Measurements from ENCODE around the gene FLNA. TPM values are rescaled to one million over a fixed set of nuclear protein-coding genes. Genes with fewer than 3 reads are reported as not detected.

Gene FLNA
- polyA plus RNA-seq, 2 of the 4 experiments (the other 2 are of a cell fraction): 303 to 1,116 TPM

DNA sequence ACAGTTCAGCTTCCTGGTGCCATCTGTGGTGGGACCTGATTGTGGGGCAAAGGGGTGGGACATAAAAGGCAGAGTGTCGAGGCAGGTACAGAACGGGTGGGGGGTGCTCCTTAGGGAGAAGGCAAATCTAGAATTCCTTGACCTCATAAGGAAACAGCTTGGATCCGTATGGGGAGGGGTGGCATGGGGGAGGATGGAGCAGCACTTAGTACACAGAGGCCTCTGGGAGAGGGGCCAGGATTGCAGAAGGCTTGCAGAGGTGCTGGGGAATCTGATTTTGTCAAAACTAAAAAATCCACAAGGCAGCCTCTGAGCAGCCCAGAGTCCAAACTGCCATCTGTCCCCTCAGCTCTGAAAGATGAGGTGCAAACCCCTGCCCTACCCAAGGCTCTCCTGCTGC is 2.3 kb upstream of the FLNA start:
- Histone ChIP-seq H3K4me2 (no peak overlapping the region), H3K4me3 (no peak overlapping the region), H3K9me3 (no peaks in the 10 kb centered on the region), H3K27ac (0 out of 6 replicates have a peak overlapping the region, but pooled peaks of 1 of the 2 experiments have one; percentile 99), H3K4me1 (peaks cover 42% of the 10 kb centered on the region)
- POLR2A ChIA-PET: no interaction called here
- CTCF ChIA-PET: no interaction called here
- ATAC-seq (no peak), DNase-seq (ENCODE audit: low read depth in 1 of 2, low spot score in 1 of 2) (no peak), FAIRE-seq (no peak)
- TF ChIP-seq, protein P1, sequence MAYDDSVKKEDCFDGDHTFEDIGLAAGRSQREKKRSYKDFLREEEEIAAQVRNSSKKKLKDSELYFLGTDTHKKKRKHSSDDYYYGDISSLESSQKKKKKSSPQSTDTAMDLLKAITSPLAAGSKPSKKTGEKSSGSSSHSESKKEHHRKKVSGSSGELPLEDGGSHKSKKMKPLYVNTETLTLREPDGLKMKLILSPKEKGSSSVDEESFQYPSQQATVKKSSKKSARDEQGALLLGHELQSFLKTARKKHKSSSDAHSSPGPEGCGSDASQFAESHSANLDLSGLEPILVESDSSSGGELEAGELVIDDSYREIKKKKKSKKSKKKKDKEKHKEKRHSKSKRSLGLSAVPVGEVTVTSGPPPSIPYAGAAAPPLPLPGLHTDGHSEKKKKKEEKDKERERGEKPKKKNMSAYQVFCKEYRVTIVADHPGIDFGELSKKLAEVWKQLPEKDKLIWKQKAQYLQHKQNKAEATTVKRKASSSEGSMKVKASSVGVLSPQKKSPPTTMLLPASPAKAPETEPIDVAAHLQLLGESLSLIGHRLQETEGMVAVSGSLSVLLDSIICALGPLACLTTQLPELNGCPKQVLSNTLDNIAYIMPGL (CRISPR knock-in tag; IDR thresholded peaks at IDR 0.05; ENCODE audit: borderline replicate concordance): no peak
- TF ChIP-seq EHF (CRISPR knock-in tag; IDR thresholded peaks at IDR 0.05) (no peak), EHMT2 (IDR thresholded peaks at IDR 0.05; ENCODE audit: low read depth) (no peak), RFX5 (IDR thresholded peaks at IDR 0.05) (no peak)
- 79% methylated on average over 3 of the region's 3 CpGs for WGBS (ENCODE audit: missing lambda C conversion rate)

DNA sequence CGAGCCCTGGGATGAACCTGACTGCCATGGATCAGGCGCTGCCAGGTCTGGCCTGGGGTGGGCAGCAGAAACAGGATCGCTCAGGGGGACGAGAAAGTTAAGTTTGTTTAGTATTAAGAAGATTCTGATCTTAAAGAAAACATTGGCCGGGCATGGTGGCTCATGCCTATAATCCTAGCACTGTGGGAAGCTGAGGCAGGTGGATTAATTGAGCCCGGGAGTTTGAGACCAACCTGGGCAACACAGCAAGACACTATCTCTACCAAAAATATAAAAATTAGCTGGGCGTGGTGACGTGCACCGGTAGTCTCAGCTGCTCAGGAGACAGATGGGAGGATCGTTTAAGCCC is 696 bp upstream of the FLNA start:
- Histone ChIP-seq H3K4me1 (peaks cover 31% of the 10 kb centered on the region), H3K4me3 (peak overlapping the region; percentile 60), H3K4me2 (peak overlapping the region; percentile 99), H3K27ac (peak overlapping the region; percentile 86 to 100), H3K9me3 (no peaks in the 10 kb centered on the region)
- 68% methylated on average over 10 of the region's 10 CpGs for WGBS (ENCODE audit: missing lambda C conversion rate)
- DNase-seq (ENCODE audit: low read depth in 1 of 2, low spot score in 1 of 2): no peak
- ChIA-PET POLR2A (no interaction called here), CTCF (interaction anchor here (2.4 to 3.8 kb wide), 3 partner anchors 8 to 157 kb away, joined by 21 to 49 read pairs (median 28); partner anchors contain the start of gene RPL10)
- FAIRE-seq: no peak
- no peak for TF ChIP-seq ZNF302 (CRISPR knock-in tag; IDR thresholded peaks at IDR 0.05)
- TF ChIP-seq JUNB (IDR thresholded peaks at IDR 0.05): no peak
- TF ChIP-seq, protein P2, sequence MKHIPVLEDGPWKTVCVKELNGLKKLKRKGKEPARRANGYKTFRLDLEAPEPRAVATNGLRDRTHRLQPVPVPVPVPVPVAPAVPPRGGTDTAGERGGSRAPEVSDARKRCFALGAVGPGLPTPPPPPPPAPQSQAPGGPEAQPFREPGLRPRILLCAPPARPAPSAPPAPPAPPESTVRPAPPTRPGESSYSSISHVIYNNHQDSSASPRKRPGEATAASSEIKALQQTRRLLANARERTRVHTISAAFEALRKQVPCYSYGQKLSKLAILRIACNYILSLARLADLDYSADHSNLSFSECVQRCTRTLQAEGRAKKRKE (CRISPR knock-in tag; IDR thresholded peaks at IDR 0.05; ENCODE audit: low read depth): no peak
- TF ChIP-seq EP300 (IDR thresholded peaks at IDR 0.05): no peak
- TF ChIP-seq TFCP2L1 (CRISPR knock-in tag; IDR thresholded peaks at IDR 0.05): no peak
- TF ChIP-seq PHF8 (IDR thresholded peaks at IDR 0.05; ENCODE audit: borderline replicate concordance, low read depth): no peak
- TF ChIP-seq, protein P3, sequence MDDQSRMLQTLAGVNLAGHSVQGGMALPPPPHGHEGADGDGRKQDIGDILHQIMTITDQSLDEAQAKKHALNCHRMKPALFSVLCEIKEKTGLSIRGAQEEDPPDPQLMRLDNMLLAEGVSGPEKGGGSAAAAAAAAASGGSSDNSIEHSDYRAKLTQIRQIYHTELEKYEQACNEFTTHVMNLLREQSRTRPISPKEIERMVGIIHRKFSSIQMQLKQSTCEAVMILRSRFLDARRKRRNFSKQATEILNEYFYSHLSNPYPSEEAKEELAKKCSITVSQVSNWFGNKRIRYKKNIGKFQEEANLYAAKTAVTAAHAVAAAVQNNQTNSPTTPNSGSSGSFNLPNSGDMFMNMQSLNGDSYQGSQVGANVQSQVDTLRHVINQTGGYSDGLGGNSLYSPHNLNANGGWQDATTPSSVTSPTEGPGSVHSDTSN (IDR thresholded peaks at IDR 0.05): no peak
- no peak for TF ChIP-seq RFX5 (IDR thresholded peaks at IDR 0.05)
- no peak for TF ChIP-seq SMC3 (IDR thresholded peaks at IDR 0.05)
- TF ChIP-seq HOXB5 (CRISPR knock-in tag; IDR thresholded peaks at IDR 0.05): no peak
- TF ChIP-seq ZFP36 (IDR thresholded peaks at IDR 0.05; ENCODE audit: borderline replicate concordance, partially characterized antibody): no peak
- TF ChIP-seq KDM5A (IDR thresholded peaks at IDR 0.05): no peak
- no peak for ATAC-seq

DNA sequence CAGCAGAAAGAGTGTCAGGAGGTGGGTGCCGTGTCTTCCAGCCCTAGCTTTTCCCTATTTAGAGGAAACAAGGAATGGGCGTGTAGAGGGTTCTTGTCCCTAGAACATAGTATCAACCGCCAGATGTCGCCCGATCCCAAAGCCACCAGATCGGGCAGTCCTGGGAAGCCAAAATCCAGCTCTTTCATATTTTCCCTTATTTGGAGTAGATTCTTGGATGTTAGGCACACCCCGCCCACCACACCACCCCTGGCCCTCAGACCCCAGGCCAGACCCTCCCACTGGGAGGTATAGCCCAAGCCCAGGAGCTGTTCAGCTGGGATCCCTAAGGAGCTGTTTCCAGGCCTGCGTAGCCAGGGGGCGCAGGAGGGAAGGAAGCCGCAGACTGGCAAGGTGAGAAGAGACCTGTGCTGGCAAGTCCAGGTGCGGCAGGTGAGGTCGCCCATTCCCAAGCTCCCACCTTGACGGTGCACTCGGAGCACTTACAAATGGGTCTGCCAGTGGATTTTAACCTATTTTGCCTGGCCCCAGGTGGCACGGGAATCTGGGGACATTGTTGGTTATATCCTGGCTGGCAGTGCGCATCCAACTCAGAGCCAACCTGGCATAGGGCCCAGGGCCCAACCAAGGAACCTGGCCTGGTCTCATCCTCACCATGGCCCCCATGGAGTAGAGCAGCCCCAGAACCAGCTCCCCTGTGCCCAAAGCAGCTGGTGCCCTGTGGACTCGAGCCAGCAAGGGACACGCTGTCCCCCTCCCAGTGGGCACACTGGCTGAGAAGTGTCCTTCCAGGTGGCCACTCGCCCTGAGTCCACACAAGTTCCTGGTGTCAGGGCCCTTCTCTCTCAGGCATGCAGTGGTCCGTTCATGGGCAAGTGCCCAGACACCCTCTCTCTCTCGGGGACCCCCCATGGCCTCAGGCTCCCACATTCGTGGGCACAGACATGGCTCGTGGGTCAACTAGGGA is 811 bp downstream of the FLNA start:
- Histone ChIP-seq H3K9me3 (no peaks in the 10 kb centered on the region), H3K27ac (peak overlapping the region; percentile 86 to 100), H3K4me3 (peak overlapping the region; percentile 60), H3K4me1 (peaks cover 31% of the 10 kb centered on the region), H3K4me2 (peak overlapping the region; percentile 99)
- ATAC-seq: peak; percentile 11 to 50; a peak in 3 of 6 replicates
- ChIA-PET CTCF (interaction anchor here (0.5 to 3.8 kb wide), 39 partner anchors 8 to 392 kb away, joined by 3 to 49 read pairs (median 4); partner anchors contain the start of genes DNASE1L1, FAM3A, IKBKG and RPL10), POLR2A (interaction anchor here (0.7 to 1.7 kb wide), 5 partner anchors 10 to 153 kb away, joined by 3 to 17 read pairs (median 4); partner anchors contain the start of genes FAM3A, RPL10 and TAFAZZIN)
- peak; percentile 67 for FAIRE-seq
- 24% methylated on average over 11 of the region's 23 CpGs for WGBS (ENCODE audit: missing lambda C conversion rate)
- DNase-seq (ENCODE audit: low read depth in 1 of 2, low spot score in 1 of 2): peak; percentile 72 to 88
- TF ChIP-seq RAD21 (conservative IDR thresholded peaks at IDR 0.05 in 1 of 2, IDR thresholded peaks at IDR 0.05 in 1 of 2): peak; percentile 32 to 59; a peak in 4 of 5 replicates
- TF ChIP-seq POLR2A (IDR thresholded peaks at IDR 0.05; ENCODE audit: low read length): 0 out of 2 replicates have a peak, but pooled peaks have one; percentile 6
- TF ChIP-seq SMC3 (IDR thresholded peaks at IDR 0.05): peak; percentile 62
- no peak for TF ChIP-seq ZFP36 (IDR thresholded peaks at IDR 0.05; ENCODE audit: borderline replicate concordance, partially characterized antibody)
- no peak for TF ChIP-seq HOXB13 (CRISPR knock-in tag; IDR thresholded peaks at IDR 0.05; ENCODE audit: low read depth)
- TF ChIP-seq, protein P4, sequence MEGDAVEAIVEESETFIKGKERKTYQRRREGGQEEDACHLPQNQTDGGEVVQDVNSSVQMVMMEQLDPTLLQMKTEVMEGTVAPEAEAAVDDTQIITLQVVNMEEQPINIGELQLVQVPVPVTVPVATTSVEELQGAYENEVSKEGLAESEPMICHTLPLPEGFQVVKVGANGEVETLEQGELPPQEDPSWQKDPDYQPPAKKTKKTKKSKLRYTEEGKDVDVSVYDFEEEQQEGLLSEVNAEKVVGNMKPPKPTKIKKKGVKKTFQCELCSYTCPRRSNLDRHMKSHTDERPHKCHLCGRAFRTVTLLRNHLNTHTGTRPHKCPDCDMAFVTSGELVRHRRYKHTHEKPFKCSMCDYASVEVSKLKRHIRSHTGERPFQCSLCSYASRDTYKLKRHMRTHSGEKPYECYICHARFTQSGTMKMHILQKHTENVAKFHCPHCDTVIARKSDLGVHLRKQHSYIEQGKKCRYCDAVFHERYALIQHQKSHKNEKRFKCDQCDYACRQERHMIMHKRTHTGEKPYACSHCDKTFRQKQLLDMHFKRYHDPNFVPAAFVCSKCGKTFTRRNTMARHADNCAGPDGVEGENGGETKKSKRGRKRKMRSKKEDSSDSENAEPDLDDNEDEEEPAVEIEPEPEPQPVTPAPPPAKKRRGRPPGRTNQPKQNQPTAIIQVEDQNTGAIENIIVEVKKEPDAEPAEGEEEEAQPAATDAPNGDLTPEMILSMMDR (IDR thresholded peaks at IDR 0.05): peak; percentile 95
- TF ChIP-seq, protein P5, sequence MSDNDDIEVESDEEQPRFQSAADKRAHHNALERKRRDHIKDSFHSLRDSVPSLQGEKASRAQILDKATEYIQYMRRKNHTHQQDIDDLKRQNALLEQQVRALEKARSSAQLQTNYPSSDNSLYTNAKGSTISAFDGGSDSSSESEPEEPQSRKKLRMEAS (IDR thresholded peaks at IDR 0.05): 0 out of 2 replicates have a peak, but pooled peaks have one; percentile 43

All from A549 (cell line).